ENCODE measurements around the gene CCDC83.
"Not testable (repeated sequence)": the region's sequence is repeated elsewhere in the genome, so short reads cannot be mapped to it uniquely, and the experiment has no call there.

Gene CCDC83

DNA sequence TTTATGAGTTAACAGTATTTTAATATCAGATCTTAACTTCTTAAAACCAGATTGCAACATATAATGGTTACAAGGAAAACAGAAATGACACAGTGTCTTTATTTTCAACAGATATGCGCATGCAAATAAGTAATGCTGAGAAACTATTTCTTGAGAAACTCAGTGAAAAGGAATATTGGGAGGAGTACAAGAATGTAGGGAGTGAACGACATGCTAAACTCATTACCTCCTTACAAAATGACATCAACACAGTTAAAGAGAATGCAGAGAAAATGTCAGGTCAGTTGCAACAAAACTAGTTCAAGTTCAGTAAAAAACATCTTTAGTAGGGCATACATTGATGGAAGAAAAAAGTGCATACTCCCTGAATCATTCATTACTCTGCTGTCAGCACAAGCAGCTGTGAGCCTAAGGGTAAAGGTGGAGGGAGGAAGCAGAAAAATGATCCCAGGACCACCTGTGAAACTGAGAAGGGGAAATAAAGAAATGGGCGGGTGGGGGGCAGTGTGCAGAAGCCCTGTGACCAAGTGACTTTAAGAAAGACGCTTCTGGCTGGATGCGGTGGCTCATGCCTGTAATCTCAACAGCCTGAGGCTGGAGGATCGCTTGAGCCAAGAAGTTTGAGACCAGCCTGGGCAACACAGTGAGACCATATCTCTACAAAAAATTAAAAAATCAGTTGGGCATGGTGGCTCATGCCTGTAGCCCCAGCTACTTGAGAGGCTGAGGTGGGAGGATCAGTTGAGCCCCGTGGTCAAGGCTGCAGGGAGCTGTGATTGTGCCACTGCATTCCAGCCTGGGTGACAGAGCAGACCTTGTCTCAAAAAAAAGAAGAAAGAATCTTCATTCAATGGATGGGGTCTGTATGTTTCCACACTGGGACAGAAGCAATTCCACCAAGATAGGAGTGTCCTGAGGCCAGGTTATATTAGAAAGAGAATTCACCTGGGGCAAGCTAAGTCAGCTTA, 31.2 kb downstream of the CCDC83 start:
- DNase-seq (ENCODE audit: low read depth) = peak; percentile 90

DNA sequence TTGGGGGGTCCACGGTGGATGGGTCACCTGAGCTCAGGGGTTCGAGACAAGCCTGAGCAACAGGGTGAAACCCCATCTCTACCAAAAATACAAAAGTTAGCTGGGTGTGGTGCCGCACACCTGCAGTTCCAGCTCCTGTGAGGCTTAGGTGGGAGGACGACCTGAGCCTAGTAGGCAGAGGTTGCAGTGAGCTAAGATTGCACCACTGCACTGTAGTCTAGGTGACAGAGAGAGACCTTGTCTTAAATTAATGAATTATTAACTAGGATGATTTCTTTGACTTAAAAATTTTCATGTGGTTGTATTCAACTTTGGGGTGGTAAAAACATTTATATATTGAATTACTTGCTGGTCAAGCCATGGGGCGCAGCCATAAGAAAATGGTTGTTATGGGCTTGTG, 33.9 kb downstream of the CCDC83 start:
- DNase-seq (ENCODE audit: low read depth) = no peak

DNA sequence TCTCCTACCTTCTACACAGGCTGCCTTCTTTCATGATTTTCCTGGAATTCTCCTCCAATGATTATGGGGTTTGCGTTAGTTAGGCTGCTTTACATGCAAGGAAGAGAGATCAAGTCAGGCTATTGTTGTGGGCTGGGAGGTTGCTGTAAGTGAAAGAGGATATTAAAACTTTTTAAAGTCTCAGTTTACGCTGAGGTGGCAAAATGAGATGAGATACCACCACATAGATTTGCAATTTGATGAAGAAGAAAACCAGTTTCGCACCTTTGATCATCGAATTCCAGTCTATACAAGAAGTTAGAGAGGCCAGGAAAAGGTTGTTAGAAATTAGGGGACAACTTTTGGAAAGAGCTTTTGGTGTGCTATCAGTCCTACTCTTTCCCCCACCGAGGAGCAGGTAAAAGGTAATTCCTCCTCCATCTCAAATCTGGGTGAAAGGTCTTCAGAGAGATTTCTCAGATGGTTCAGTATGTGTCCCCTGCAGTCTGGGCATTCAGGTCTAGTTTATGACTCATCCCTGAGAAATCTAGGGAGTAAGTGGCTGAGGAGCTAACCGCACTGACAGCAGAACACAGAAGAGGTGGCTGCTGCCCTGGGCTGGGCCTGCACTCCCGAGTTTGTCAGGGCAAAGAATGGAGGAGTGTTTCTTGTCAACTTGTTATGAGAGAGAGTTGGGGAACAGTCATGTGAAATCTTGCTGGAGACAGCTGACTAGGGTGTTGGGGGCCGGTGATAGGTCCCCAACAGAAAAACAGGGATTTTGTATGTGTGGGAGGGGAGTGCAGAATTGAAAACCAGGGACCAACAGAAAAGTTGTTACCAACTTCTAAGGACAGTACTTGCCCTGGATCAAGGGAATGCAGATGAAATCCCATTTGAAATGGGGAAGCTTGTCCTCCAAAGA, 34.7 kb downstream of the CCDC83 start:
- DNase-seq (ENCODE audit: low read depth) = peak; percentile 37

DNA sequence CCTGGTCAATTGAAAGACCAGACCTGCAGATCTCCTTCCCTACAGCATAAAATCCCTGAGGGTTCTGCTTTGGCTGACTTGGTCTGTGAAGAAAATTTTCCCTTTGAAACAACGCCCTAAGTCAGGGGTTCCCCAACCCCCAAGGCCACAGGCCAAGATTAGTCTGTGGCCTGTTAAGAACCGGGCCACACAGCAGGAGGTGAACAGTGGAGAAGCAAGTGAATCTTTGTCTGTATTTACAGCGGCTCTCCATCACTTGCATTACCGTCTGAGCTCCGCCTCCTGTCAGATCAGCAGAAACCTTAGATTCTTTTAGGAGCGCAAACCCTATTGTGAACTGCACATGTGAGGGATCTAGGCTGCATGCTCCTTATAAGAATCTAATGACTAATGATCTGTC, 38.2 kb downstream of the CCDC83 start:
- no peak for DNase-seq (ENCODE audit: low read depth)

DNA sequence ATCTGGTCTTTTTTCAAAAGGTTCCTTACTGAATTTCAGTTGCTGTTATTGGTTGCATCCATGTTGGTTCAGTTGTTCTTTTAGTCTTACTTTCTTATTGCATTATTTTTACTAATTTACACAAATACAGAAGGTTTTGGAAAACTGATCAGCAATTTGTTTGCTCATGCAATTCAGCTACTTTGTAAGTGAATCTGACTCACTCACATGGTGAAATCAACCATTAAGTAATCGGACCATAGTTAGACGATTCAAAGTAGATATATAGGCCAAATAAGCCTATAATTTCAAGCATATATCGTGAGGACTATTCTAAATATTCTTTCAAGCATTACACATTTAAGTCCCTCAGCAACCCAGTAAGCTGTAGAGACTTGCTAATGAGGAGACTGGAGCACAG, 41.7 kb downstream of the CCDC83 start:
- DNase-seq (ENCODE audit: low read depth) = no peak

DNA sequence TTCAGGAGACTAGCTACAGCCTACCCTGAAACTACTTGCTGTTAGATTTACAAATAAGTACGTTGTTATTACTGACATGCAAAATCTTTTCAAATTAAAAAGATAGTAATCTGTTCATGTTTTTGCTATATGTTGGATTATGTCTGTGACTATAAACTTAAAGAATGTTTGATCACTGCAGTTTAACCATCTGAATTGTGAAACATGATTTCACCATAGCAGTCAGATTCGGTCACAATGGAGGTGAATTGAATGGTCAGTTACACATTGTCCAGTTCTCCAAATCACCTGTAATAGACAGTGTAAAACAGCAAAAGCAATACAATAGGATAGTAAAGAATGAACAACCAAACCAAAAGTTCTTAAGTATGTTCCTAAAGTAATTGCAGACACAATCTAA, 43.3 kb downstream of the CCDC83 start:
- DNase-seq (ENCODE audit: low read depth) = no peak

DNA sequence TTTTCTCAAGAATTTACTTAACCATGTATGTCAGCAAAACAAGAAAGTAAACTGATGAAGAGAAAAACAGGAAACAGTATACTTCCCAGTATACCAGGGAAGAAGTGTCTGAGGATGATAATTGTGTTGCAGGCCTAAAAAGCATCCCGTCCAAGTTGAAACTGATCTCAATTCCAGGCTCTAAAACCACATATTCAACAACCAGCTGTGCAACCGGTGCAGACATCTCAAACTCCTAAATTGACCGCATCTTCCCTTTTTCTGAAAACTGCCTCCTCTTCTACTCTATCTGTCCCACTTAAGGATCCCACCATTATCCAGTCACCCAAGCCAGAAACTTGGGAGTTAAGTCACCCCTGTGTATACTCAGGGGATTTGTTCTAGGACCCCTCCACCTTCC, 47.2 kb downstream of the CCDC83 start:
- DNase-seq (ENCODE audit: low read depth) = no peak

DNA sequence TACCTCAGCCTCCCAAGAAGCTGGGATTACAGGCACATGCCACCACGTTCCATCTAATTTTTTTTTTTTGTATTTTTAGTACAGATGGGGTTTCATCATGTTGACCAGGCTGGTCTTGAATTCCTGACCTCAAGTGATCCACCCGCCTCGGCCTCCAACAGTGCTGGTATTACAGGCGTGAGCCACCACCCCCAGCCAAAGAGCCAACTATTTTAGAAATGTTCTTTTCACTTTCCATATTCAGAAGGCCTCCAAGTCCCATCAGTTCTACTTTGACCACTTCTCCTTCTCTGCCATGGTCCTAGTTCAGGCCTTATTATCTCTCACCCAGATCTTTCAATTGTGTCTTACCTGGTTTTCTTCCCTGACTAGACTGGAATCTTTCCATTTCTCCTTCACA, 48.2 kb downstream of the CCDC83 start:
- no peak for DNase-seq (ENCODE audit: low read depth)

DNA sequence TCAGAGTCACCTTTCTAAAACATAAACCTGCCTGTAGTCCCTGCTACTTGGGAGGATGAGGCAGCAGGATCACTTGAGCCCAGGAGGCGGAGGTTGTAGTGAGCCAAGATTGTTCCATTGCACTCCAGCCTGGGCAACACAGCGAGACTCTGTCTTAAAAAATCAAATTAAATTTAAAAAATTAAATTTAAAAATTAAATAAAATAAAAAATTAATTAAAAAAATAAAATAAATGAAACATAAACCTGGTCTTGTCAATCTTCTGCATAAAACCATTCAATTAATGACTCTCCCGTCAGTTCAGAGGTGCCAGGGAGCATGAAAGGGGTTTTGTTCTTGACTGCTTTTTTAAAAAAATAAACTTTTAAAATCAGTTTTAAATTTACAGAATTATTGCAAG, 48.6 kb downstream of the CCDC83 start:
- DNase-seq (ENCODE audit: low read depth) = no peak

DNA sequence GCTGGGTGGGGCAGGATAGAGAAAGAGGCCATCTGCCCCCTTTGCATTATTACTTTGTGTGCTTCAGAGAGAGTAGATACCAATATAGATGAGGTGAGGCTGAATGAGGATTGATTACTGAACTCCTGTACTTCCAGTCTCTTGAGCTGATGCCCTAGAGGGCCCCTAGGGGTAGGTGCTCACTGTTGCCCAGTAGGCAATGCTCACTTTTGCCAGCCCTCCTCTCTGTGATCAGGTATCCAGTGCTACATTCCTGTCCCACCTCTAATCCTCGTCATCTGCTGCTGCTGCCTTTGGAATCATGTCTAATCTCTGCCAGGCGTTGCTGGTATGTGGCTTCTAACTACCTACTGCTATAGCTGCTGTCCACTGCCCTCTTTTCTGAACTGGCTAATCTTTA, 57.2 kb downstream of the CCDC83 start:
- DNase-seq (ENCODE audit: low read depth) = no peak

DNA sequence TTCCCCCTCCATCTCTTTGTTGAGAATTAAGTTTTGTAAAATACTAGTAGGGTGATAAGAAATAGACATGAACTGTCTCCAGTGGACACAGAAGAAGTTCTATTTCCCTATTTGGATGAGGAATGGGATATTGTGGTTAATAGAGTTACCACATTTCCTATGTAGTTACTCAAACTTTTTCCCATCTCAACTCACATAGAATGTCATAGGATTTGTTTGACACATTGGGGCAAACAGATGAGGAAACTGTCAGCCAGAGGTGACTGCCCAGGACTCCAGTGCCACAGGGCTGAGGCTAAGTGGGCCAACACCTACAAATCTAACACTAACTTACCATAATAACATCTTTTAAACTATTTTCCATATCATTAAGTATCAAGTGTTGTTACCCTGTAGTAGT, 58.3 kb downstream of the CCDC83 start:
- DNase-seq (ENCODE audit: low read depth) = no peak

DNA sequence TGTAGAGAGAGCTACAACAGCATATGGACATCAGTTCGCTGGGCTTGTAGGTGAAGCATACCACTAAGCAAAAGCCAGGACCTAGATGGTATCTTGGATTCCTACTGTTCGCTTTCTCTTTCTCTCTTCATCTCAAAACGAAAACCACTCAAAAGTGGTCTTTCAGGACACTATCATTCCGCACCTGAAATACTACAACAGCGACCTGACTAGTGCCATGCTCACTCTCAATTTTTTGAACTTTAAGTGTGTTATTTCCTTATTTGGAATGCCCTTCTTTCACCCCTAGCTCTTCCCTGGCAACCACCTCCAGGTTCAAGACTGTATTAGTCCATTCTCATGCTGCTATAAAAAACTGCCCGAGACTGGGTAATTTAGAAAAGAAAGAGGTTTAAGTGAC, 59.2 kb downstream of the CCDC83 start:
- no peak for DNase-seq (ENCODE audit: low read depth)

DNA sequence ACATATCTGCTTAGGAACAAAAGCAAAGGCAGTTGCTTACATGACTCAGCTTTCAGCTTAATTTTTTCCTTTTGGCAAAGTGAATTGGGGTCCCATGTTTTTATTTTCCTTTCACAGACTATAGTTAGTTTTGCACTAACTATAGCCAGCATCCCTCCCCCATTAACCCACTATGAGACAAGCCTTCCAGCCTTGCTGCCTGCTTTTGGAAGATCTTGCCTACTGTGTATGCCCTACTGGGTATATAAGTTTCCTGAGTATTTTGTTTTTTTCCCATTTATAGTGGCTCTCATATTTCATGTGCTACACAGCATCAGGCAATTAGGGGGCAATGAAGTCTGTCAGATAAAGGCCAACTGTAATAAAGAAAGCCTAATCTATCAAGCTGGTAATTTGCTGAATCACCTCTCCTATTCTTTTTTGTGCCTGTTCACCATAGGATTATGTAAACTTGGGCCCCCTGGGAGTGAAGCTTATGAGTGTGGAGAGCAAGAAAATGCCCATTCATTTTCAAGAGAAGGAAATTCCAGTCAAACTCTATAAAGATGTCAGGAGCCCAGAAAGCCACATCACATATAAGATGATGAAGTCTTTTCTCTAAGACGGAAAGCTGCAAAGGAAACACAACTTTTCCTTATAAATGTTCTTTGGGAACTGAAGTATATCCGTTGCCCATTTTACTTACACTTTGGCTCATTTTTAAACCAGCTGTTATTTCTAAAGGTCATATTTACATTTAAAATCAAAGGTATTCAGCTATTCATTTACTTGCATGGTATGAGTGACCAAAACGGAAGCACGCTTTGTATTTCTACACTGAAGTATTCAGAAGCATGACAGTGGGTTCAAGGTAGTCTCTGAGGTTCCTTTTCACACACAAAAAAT, 64.0 kb downstream of the CCDC83 start:
- DNase-seq (ENCODE audit: low read depth) = peak; percentile 4

DNA sequence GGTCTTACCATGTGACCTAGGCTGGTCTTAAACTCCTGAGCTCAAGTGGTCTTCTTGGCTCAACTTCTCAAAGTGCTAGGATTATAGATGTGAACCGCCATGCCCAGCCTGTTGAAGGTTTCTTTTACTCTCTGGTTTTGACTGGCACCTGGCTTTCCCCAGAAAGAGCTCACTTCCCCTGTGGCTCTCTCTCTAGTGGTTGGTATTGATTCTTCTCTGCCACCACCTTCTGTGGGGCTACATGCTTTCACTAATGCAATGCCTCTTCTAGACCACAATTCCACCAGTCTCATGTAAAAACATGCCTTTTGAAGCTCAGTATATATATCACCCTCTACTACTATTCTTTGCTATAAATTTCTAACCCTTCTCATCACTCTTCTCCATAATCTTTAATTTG, 67.2 kb downstream of the CCDC83 start:
- DNase-seq (ENCODE audit: low read depth) = no peak

DNA sequence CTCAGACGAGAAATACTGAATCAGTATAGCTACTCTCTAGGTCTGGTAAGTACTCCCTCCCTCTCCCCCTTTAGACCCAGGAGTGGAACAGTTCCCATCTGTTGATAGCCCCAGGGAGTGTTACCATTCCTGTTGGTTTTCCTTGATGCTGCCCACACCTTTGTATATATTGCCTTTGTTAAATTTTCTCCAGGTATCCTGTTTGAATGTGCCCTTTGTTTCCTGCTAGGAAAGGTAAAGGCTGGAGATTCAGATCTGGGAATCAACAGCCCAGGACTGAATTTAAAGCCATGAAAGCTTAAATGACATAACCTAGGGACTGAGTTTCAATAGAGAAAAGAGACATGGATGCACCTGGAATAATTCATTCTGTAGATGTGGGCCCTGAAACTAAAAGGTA, 68.3 kb downstream of the CCDC83 start:
- no peak for DNase-seq (ENCODE audit: low read depth)

DNA sequence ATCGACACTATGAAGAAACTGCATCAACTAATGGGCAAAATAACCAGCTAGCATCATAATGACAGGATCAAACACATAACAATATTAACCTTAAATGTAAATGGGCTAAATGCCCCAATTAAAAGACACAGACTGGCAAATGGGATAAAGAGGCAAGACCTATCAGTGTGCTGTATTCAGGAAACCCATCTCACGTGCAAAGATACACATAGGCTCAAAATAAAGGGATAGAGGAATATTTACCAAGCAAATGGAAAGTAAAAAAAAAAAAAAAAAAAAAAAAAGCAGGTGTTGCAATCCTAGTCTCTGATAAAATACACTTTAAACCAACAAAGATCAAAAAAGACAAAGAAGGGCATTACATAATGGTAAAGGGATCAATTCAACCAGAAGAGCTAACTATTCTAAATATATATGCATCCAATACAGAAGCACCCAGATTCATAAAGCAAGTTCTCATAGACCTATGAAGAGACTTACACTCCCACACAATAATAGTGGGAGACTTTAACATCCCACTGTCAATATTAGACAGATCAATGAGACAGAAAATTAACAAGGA, 71.6 kb downstream of the CCDC83 start:
- not testable (repeated sequence) for DNase-seq (ENCODE audit: low read depth)

DNA sequence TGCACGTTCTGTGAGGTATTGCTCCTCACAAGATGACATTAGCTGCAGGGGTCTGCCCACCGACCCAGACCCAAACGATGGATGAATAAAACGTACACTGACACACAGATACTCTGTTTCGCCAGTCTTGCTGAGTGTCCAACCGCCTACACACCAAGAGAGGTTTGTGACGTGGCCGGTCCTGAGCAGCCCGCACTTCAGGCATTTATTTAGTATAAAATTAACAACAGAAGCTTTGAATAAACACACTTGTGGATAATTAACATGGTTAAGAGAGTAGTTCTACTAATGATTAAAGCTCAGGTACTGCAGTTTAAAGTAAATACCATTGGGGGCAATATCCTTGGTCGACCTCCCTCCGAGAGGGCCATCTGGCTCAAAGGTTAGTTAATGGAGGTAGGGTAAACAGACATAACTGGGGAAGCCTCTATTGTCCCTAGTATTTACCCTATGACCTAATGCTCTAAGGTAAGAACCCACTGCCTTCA, 75.7 kb downstream of the CCDC83 start:
- DNase-seq (ENCODE audit: low read depth) = no peak

DNA sequence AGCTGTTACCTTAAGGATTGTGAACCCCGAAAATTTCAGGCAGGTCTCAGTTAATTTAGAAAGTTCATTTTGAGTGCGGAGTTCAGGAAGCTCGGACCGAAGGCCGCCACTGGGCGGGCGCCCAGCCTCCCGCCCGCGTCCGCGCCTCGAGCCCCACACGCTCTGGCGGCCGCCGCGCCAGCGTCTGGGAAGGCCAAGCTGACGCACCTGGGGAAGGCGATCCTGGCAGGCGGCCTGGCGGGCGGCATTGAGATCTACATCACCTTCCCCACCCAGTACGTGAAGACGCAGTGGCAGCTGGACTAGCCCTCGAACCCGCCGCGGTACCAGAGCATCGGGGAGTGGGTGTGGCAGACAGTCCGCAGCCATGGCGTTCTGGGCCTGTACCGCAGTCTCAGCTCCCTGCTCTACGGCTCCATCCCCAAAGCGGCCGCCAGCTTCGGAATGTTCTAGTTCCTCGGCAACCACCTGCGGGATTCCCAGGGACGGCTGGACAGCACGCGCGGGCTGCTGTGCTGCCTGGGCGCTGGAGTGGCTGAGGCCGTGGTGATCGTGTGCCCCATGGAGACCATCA, 79.5 kb downstream of the CCDC83 start:
- no peak for DNase-seq (ENCODE audit: low read depth)

DNA sequence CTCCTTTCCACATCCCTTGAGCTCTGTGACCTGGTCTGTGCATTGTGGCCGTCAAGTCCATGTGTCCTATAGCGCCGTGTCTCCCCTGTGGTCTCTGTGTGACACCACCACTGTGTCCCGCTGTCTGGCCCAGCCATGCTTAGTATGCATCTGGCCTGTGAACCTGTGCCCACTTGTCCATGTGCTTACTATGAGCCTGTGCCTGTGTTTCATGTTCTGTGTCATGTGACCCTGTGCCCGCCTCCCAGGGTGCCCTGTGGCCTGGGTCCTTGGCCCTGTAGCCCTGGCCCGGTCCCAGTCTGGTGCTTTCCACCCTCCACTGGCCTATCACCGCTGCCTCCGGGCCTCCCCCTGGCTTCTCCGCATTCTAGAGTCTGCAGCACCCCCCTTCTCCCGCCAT, 80.6 kb downstream of the CCDC83 start:
- DNase-seq (ENCODE audit: low read depth) = no peak

DNA sequence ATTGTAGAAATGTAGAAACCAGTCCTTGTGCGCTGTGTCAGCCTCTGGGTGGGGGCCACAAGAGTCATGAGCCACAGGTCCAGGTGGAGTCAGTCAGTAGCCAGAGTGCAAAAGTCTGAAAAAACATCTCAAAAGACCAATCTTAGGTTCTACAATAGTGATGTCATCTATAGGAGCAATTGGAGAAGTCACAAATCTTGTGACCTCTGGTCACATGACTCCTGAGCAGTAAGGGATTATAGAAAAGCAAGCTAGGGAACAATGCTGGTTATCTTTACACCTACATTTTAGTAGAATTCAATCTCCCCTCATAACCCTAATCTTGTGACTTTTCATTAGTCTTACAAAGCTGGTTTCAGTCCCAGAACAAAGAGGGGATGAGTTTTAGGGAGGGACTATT, 82.7 kb downstream of the CCDC83 start:
- DNase-seq (ENCODE audit: low read depth) = no peak
